Nephron progenitor cell (in vitro differentiated cells): Measurements from ENCODE around the gene HSD11B2.

Experiments used
- DNase-seq: peaks from one replicate; pipeline ENCODE4 v3.0.0; 2021
- H3K27ac Mint-ChIP-seq: 2 replicates; pipeline ENCODE4 v1.8.0; 2021; ENCODE audit warnings: mild to moderate bottlenecking, moderate library complexity, mixed read lengths
- H3K27me3 Mint-ChIP-seq: 2 replicates; pipeline ENCODE4 v1.8.0; 2021; ENCODE audit warnings: mild to moderate bottlenecking, low read depth, mixed read lengths; ENCODE audit not compliant: poor library complexity
- H3K36me3 Mint-ChIP-seq: 2 replicates; pipeline ENCODE4 v1.8.0; 2021; ENCODE audit warnings: low read depth, mixed read lengths
- H3K4me1 Mint-ChIP-seq: 2 replicates; pipeline ENCODE4 v1.8.0; 2021; ENCODE audit warnings: mixed read lengths
- H3K4me3 Mint-ChIP-seq: 2 replicates; pipeline ENCODE4 v1.8.0; 2021; ENCODE audit warnings: mild to moderate bottlenecking, moderate library complexity, mixed read lengths
- H3K9me3 Mint-ChIP-seq: 2 replicates; pipeline ENCODE4 v1.8.0; 2021; ENCODE audit warnings: mild to moderate bottlenecking, moderate library complexity, mixed read lengths
- CTCF ChIP-seq: fragments of 200-600 bp; sonication (generic); IDR thresholded peaks from 2 replicates; pipeline ENCODE4 v1.5.0; 2021; ENCODE audit warnings: antibody characterized with exemption

HSD11B2 gene

GRCh38 chr16:67430977-67431774 lies at the start of gene HSD11B2:
HSD11B2 (plus strand) TSS chr16:67431121; CDS start chr16:67431249, 128 bp downstream.
- DNase-seq: peak; percentile 71
- H3K36me3 Mint-ChIP-seq: peaks cover 6% of the 10 kb centered on the region

GRCh38 chr16:67383284-67383683 lies 47.6 kb upstream of the HSD11B2 start:
- H3K4me3 Mint-ChIP-seq: no peak overlapping the region
- DNase-seq: no peak
- H3K27me3 Mint-ChIP-seq: peaks cover 7% of the 10 kb centered on the region
- H3K4me1 Mint-ChIP-seq: peaks cover 12% of the 10 kb centered on the region
- TF ChIP-seq CTCF: no peak
- no peaks in the 10 kb centered on the region for H3K36me3 Mint-ChIP-seq
- no peak overlapping the region for H3K27ac Mint-ChIP-seq
- H3K9me3 Mint-ChIP-seq: no peaks in the 10 kb centered on the region

More at GRCh38 chr16:67430977-67431774, at the start of gene HSD11B2:
- no peaks in the 10 kb centered on the region for H3K9me3 Mint-ChIP-seq
- no peak for TF ChIP-seq CTCF
- H3K4me1 Mint-ChIP-seq: peaks cover 70% of the 10 kb centered on the region
- H3K4me3 Mint-ChIP-seq: peak within 1 kb of the TSS; percentile 83
- peaks cover 59% of the 10 kb centered on the region for H3K27me3 Mint-ChIP-seq
- peak within 1 kb of the TSS; percentile 81 for H3K27ac Mint-ChIP-seq

- no peak for TF ChIP-seq CTCF
- Mint-ChIP-seq H3K4me3 (no peak overlapping the region), H3K36me3 (no peaks in the 10 kb centered on the region), H3K9me3 (no peaks in the 10 kb centered on the region), H3K27ac (no peak overlapping the region), H3K4me1 (peaks cover 24% of the 10 kb centered on the region), H3K27me3 (peaks cover 14% of the 10 kb centered on the region)
- no peak for DNase-seq
These were observed 46.0 kb upstream of the HSD11B2 start for GRCh38 chr16:67384778-67385510.

- H3K36me3 Mint-ChIP-seq: no peaks in the 10 kb centered on the region
- no peak for DNase-seq
- H3K27ac Mint-ChIP-seq: no peak overlapping the region
- peaks cover 14% of the 10 kb centered on the region for H3K27me3 Mint-ChIP-seq
- H3K4me1 Mint-ChIP-seq: peaks cover 44% of the 10 kb centered on the region
- TF ChIP-seq CTCF: no peak
- H3K4me3 Mint-ChIP-seq: no peak overlapping the region
- no peaks in the 10 kb centered on the region for H3K9me3 Mint-ChIP-seq
These were observed 44.0 kb upstream of the HSD11B2 start for GRCh38 chr16:67386861-67387455.

GRCh38 chr16:67387479-67388079 lies 43.3 kb upstream of the HSD11B2 start:
- TF ChIP-seq CTCF: no peak
- peaks cover 17% of the 10 kb centered on the region for H3K27me3 Mint-ChIP-seq

More at GRCh38 chr16:67387479-67388079, 43.3 kb upstream of the HSD11B2 start:
- Mint-ChIP-seq H3K27ac (no peak overlapping the region), H3K36me3 (no peaks in the 10 kb centered on the region), H3K4me1 (peaks cover 50% of the 10 kb centered on the region), H3K4me3 (no peak overlapping the region), H3K9me3 (no peaks in the 10 kb centered on the region)
- no peak for DNase-seq
